Gastroesophageal sphincter (tissue), 4 donors: ENCODE data around the gene POT1. TPM values are rescaled to one million over a fixed set of nuclear protein-coding genes. Genes with fewer than 3 reads are reported as not detected.

Experiments
- ATAC-seq: fragments of 150-250 bp; one replicate; pipeline ENCODE4 v1.9.1; 2016; ENCODE audit warnings: mild to moderate bottlenecking, moderate library complexity
- H3K27ac ChIP-seq, 4 donors: fragments of 200-600 bp; sonication (generic) in 3 of 4; 1 replicate in 3 of 4; 2 replicates in 1 of 4; pipeline ENCODE4 v1.5.1; 2016 to 2019
- H3K27me3 ChIP-seq: fragments of 200-600 bp; sonication (generic); one replicate; pipeline ENCODE4 v1.5.1; 2019
- H3K36me3 ChIP-seq, 2 donors: fragments of 200-600 bp; sonication (generic); one replicate each; pipeline ENCODE4 v1.5.1; 2019; ENCODE audit warnings: control low read depth in 1 of 2
- H3K4me1 ChIP-seq, 3 donors: fragments of 200-600 bp; sonication (generic); 1 replicate in 2 of 3; 2 replicates in 1 of 3; pipeline ENCODE4 v1.5.1; 2016 to 2019; ENCODE audit warnings: control low read depth in 2 of 3
- H3K4me3 ChIP-seq, 2 donors: fragments of 200-600 bp; sonication (generic); one replicate each; pipeline ENCODE4 v1.5.1; 2019; ENCODE audit warnings: mild to moderate bottlenecking in 1 of 2, moderate library complexity in 1 of 2
- H3K9me3 ChIP-seq, 3 donors: fragments of 200-600 bp; sonication (generic); one replicate each; pipeline ENCODE4 v1.5.1; 2017 to 2019; ENCODE audit warnings: control low read depth in 2 of 3
- EP300 ChIP-seq: sonication (generic); formaldehyde crosslinking; IDR thresholded peaks from one replicate; pipeline ENCODE4 v1.6.1; 2017; ENCODE audit warnings: antibody characterized with exemption, mild to moderate bottlenecking
- POLR2A ChIP-seq, 2 donors: fragments of 450-650 bp; IDR thresholded peaks; one replicate each; pipeline ENCODE4 v1.6.1; 2017; ENCODE audit warnings: antibody characterized with exemption in 2 of 2, mild to moderate bottlenecking in 2 of 2, moderate library complexity in 1 of 2
- POLR2AphosphoS5 ChIP-seq: sonication (generic); formaldehyde crosslinking; IDR thresholded peaks from one replicate; pipeline ENCODE4 v1.6.1; 2017; ENCODE audit warnings: antibody characterized with exemption
- WGBS, 2 donors: methylation state at CpG; one replicate each; pipeline ENCODE4 v1.1.5; 2018; ENCODE audit warnings: low coverage in 1 of 2; 5-methylcytosine and 5-hydroxymethylcytosine counted together
- total RNA-seq, 4 donors: library from RNA; depleted of rRNA; stranded (reverse); fragments of >200 nt; gene quantifications; one replicate each; pipeline ENCODE4 v1.1.0, GENCODE V29; 2016
- TF ChIP-seq, protein P1 (sequence below), 4 experiments: fragments of 200-600 bp in 2 of 4; fragments of 450-650 bp in 2 of 4; sonication (generic) in 1 of 4; IDR thresholded peaks; one replicate each; pipeline ENCODE4 v1.5.1; 2017 to 2019; ENCODE audit warnings: antibody characterized with exemption in 4 of 4, mild to moderate bottlenecking in 2 of 4, moderate library complexity in 2 of 4

POT1 gene
- total RNA-seq, 4 donors from 2014 or later: 17.9 to 32.7 (median 25.6) TPM

DNA sequence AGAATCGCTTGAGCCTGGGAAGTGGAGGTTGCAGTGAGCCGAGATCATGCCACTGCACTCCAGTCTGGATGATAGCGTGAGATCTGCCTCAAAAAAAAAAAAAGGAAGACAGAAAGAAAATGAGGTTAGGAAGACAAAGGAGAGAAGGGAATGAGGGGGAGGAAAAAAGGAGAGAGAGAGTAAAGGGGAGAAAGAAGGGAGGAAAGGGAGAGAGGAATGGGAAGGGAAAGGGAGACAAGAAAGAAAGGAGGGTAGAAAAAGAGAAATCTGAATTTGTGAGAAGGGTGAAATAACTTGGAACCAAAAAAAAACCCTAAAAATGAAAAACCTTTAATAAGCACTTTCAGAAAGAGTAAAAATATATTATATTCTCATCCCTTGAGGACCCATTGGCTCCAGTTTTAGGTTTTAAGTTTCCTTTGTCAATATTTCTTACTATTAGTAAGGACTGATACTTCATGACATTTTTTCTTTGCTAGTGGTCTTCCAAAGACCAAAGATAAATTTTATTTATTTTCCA, 54.9 kb downstream of the POT1 start:
- Histone ChIP-seq H3K4me1 (no peaks in the 10 kb centered on the region), H3K36me3 (no peaks in the 10 kb centered on the region), H3K27me3 (no peaks in the 10 kb centered on the region), H3K4me3 (no peak overlapping the region), H3K27ac (no peak overlapping the region), H3K9me3 (no peaks in the 10 kb centered on the region)
- ATAC-seq: no peak
- TF ChIP-seq POLR2A (IDR thresholded peaks at IDR 0.05) (no peak), EP300 (no peak), POLR2AphosphoS5 (no peak)
- TF ChIP-seq, protein P1, sequence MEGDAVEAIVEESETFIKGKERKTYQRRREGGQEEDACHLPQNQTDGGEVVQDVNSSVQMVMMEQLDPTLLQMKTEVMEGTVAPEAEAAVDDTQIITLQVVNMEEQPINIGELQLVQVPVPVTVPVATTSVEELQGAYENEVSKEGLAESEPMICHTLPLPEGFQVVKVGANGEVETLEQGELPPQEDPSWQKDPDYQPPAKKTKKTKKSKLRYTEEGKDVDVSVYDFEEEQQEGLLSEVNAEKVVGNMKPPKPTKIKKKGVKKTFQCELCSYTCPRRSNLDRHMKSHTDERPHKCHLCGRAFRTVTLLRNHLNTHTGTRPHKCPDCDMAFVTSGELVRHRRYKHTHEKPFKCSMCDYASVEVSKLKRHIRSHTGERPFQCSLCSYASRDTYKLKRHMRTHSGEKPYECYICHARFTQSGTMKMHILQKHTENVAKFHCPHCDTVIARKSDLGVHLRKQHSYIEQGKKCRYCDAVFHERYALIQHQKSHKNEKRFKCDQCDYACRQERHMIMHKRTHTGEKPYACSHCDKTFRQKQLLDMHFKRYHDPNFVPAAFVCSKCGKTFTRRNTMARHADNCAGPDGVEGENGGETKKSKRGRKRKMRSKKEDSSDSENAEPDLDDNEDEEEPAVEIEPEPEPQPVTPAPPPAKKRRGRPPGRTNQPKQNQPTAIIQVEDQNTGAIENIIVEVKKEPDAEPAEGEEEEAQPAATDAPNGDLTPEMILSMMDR (IDR thresholded peaks at IDR 0.05): no peak
- WGBS, 2 donors: 93% methylated on average over 3 of the region's 3 CpGs; no CpG with 5 or more reads in 1 of the 2 donors

DNA sequence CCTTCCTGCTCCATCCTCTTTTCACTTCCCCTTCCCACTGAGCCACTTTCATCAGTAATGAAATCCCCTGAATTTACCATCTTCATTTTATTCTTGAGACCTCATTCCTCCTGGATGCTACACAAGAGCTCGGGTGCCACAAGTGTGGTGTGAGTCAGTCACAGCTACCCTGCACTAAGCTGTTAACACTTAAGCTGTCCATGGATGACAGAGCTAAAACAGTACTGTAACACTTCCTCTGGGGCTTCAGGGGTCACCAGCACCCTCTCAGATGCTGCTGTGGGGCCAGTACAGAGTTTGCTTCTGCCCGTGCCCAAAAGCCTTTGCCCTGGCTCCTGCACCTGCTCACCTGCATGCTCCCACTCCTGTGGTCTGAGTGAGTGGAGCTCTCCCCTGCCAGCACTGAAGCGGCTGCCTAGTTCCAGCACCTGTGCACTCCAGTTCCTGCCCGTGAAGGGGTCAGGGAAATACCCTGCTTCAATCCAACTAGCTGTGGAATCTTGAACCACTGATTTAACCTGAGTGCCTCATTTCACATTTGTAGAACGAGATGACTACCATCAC, 71.9 kb downstream of the POT1 start:
- no peak for ATAC-seq
- H3K9me3 ChIP-seq: no peaks in the 10 kb centered on the region

DNA sequence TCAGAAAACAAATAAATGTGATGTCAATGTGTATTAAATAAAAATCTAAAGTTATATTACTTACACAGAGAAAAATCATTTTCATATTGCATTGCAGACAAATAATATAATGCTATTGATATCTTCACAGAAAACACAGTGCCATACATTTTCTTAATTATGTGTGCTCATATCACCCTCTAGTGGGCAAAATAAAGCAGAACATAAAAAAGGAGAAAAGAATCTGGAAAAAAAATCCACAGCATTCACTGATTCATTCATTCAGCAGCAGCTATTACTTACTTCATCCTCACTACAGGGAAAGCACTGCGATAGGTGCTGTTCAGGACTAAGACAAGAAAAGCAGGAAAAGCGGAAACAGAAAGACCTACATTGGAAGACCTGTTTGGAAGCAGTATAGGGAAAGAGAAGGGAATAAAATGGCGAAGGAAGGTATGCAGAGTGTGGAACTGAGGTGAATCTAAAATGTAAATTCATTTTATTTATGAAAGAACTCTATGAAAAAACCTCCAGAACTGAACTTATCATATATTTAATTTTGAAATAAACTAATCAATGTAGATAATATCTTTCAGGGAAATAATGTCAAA, 73.2 kb downstream of the POT1 start:
- 75 to 82% methylated on average over 3 of the region's 3 CpGs for WGBS, 2 donors
- Histone ChIP-seq H3K27ac (no peak overlapping the region), H3K9me3 (no peaks in the 10 kb centered on the region), H3K36me3 (peaks cover 0 to 28% of the 10 kb centered on the region in 2 donors), H3K27me3 (no peaks in the 10 kb centered on the region), H3K4me1 (no peaks in the 10 kb centered on the region), H3K4me3 (no peak overlapping the region)
- TF ChIP-seq EP300: no peak
- TF ChIP-seq, protein P1 (IDR thresholded peaks at IDR 0.05): peak; percentile 19 to 58 (median 39)
- ATAC-seq: no peak

More for the DNA sequence above, 71.9 kb downstream of the POT1 start:
- TF ChIP-seq, protein P1 (IDR thresholded peaks at IDR 0.05): no peak
- TF ChIP-seq POLR2A (IDR thresholded peaks at IDR 0.05) (no peak), EP300 (no peak), POLR2AphosphoS5 (no peak)
- WGBS, 2 donors: 94 to 97% methylated on average over 2 to 4 of the region's 5 CpGs
- Histone ChIP-seq H3K4me3 (no peak overlapping the region), H3K36me3 (peaks cover 0 to 31% of the 10 kb centered on the region in 2 donors), H3K4me1 (no peaks in the 10 kb centered on the region), H3K27ac (no peak overlapping the region), H3K27me3 (no peaks in the 10 kb centered on the region)

DNA sequence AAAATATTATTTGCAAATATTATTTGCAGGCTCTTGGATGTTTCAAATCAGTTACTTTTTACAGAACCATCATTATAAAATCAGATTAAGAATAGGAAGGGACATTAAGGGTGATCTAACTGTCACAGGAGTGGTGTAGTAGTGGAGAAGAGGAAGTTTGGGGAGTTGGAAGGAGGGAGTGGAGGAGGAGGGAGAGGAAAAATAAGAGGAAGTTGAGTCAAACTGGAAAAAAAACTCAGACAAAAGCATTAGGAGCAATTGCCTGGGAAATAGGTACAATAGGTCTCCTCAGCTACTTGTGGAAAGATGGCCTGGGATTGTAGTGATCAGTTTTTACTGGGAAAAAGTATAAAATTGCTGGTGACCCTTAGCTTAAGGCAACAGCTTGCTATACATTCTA, 86.3 kb downstream of the POT1 start:
- Histone ChIP-seq H3K36me3 (peaks cover 0 to 38% of the 10 kb centered on the region in 2 donors), H3K9me3 (no peaks in the 10 kb centered on the region), H3K4me1 (no peaks in the 10 kb centered on the region), H3K27ac (no peak overlapping the region), H3K4me3 (no peak overlapping the region), H3K27me3 (no peaks in the 10 kb centered on the region)
- ATAC-seq: no peak
- TF ChIP-seq, protein P1 (IDR thresholded peaks at IDR 0.05): no peak
- TF ChIP-seq POLR2AphosphoS5: no peak
- no peak for TF ChIP-seq POLR2A (IDR thresholded peaks at IDR 0.05)
- no peak for TF ChIP-seq EP300

DNA sequence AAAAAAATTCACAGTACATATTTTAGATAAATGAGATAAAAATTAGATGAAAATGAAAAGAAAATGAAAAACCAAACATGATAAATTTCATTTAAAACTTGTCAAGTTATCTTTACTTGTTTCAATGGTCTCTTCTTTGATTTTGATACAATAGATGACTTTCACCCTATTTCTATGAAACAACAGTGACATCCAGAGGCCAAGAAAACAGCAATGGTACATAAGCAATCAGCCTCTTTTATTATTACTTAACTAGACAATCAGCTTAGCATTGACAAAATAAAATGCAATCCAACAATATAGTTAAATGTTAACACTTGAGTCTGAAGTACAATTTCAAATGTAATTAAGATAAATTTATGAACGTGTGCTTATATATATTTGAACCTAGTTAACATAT, 89.2 kb downstream of the POT1 start:
- Histone ChIP-seq H3K4me3 (no peak overlapping the region), H3K36me3 (peaks cover 0 to 10% of the 10 kb centered on the region in 2 donors), H3K9me3 (no peaks in the 10 kb centered on the region), H3K27me3 (no peaks in the 10 kb centered on the region), H3K4me1 (no peaks in the 10 kb centered on the region), H3K27ac (no peak overlapping the region)
- ATAC-seq: no peak
- TF ChIP-seq EP300 (no peak), POLR2A (IDR thresholded peaks at IDR 0.05) (no peak), POLR2AphosphoS5 (no peak)
- TF ChIP-seq, protein P1 (IDR thresholded peaks at IDR 0.05): no peak
- WGBS, 2 donors: 56 to 64% methylated on average over 1 of the region's 1 CpG
